Activated CD8-positive, alpha-beta T cell treated with anti-CD3 and anti-CD28 coated beads for 36 hours (primary cell): ENCODE data around the gene GNA12. TPM values are rescaled to one million over a fixed set of nuclear protein-coding genes. Genes with fewer than 3 reads are reported as not detected.

ENCODE experiments used
- ATAC-seq: fragments of 200-7000 bp; cut with Tn5 transposase; one replicate; pipeline ENCODE4 v1.10.0; 2021; ENCODE audit warnings: mild to moderate bottlenecking, moderate library complexity
- CTCF ChIA-PET: fragments of 350-600 bp; sonication (Branson Sonifier 250); formaldehyde crosslinking; loops from one replicate; lab custom pipeline; 2021; ENCODE audit warnings: antibody characterized with exemption; lab: Charles Lee
- POLR2A ChIA-PET: fragments of 350-600 bp; sonication (Branson Sonifier 250); formaldehyde crosslinking; loops from one replicate; lab custom pipeline; 2021; ENCODE audit warnings: antibody characterized with exemption; lab: Charles Lee
- DNase-seq: peaks from one replicate; pipeline ENCODE4 v3.0.0-alpha.2; 2020
- H3K27ac Mint-ChIP-seq: one replicate; pipeline ENCODE4 v1.8.0; 2021; ENCODE audit warnings: mild to moderate bottlenecking, mixed read lengths
- H3K27me3 Mint-ChIP-seq: one replicate; pipeline ENCODE4 v1.8.0; 2021; ENCODE audit warnings: mixed read lengths
- H3K36me3 Mint-ChIP-seq: one replicate; pipeline ENCODE4 v1.8.0; 2021; ENCODE audit warnings: low read depth, mixed read lengths
- H3K4me1 Mint-ChIP-seq: one replicate; pipeline ENCODE4 v1.8.0; 2021; ENCODE audit warnings: low read depth, mixed read lengths
- H3K4me3 Mint-ChIP-seq: one replicate; pipeline ENCODE4 v1.8.0; 2021; ENCODE audit warnings: mild to moderate bottlenecking, moderate library complexity, mixed read lengths
- H3K9me3 Mint-ChIP-seq: one replicate; pipeline ENCODE4 v1.8.0; 2021; ENCODE audit warnings: mixed read lengths
- CTCF ChIP-seq: fragments of 200-600 bp; IDR thresholded peaks from one replicate; pipeline ENCODE4 v1.8.0; 2022; ENCODE audit warnings: antibody characterized with exemption, mild to moderate bottlenecking
- intact Hi-C: fragments of 100-400 bp; cut with micrococcal nuclease; formaldehyde crosslinking; loops from one replicate; pipeline ENCODE4 v1.10.0; 2022
- total RNA-seq, 2 experiments: library from RNA; stranded (reverse); gene quantifications; one replicate each; pipeline ENCODE4 v1.2.3, GENCODE V29; 2021

GNA12 gene
- total RNA-seq, 2 experiments from 2014 or later, result 21.0 to 21.1 TPM

DNA sequence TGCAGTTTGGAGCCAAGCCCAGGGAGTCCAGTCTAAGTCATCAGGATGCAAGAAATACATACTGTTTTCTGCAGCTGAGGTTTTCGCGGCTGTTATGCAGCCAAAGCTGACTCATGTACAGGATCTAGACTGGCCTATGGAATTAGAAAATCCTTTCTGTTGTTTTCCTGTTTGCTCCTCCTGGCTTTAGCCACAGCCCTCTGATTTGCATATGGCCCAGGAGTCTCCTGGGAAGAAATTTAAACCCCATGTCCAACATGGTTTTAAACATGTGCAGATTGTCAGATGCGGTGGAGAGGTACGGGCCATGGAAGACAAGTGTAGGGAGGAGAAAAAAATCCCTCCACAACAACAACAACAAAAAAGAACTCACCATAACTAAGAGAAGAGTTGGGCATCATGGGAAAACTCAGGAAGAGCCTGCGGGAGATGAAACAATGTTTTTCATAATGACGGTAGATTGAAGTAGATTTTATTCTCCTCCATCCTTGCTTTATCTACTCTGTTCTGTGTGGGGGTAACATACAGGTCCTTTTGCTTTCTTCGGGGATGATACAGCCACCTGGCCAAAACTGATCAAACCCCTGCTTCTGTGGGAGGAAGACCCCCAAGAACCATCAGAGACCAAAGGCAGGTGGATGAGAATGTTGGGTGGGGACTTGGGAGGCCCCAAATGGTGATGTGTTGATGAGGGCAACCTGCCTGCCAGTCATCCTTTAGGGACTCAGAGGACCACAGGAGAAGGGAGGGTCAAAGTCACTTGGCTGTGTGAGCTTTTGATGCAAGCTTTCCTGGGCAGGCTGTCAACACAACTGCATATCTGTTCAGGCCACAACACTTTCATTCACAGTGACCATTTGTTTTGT lies 29.8 kb upstream of the GNA12 start:
- peak; percentile 35 for ATAC-seq
- Mint-ChIP-seq H3K4me3 (no peak overlapping the region), H3K27ac (peak overlapping the region; percentile 72), H3K4me1 (peaks cover 34% of the 10 kb centered on the region), H3K27me3 (no peaks in the 10 kb centered on the region), H3K9me3 (no peaks in the 10 kb centered on the region), H3K36me3 (no peaks in the 10 kb centered on the region)
- intact Hi-C loops, result no loop called here
- POLR2A ChIA-PET, result interaction anchor here (0.7 kb wide), 1 partner anchor 346 kb away, joined by 3 read pairs; no protein-coding TSS in a partner anchor
- CTCF ChIA-PET, result interaction anchor here (1.5 kb wide), 1 partner anchor 13 kb away, joined by 5 read pairs; no protein-coding TSS in a partner anchor
- no peak for TF ChIP-seq CTCF
- DNase-seq, result peak; percentile 21

- no peak for TF ChIP-seq CTCF
- no peak for ATAC-seq
- intact Hi-C loops, result no loop called here
- peaks cover 27% of the 10 kb centered on the region for H3K4me1 Mint-ChIP-seq
- H3K9me3 Mint-ChIP-seq, result no peaks in the 10 kb centered on the region
- no peaks in the 10 kb centered on the region for H3K27me3 Mint-ChIP-seq
- POLR2A ChIA-PET, result no interaction called here
- no peak overlapping the region for H3K4me3 Mint-ChIP-seq
- no peak for DNase-seq
- CTCF ChIA-PET, result no interaction called here
- no peaks in the 10 kb centered on the region for H3K36me3 Mint-ChIP-seq
- no peak overlapping the region for H3K27ac Mint-ChIP-seq
Observed at GRCh38 chr7:2873146-2873545, 29.0 kb upstream of the GNA12 start.

GRCh38 chr7:2872296-2872874 lies 28.3 kb upstream of the GNA12 start:
- no peaks in the 10 kb centered on the region for H3K27me3 Mint-ChIP-seq
- TF ChIP-seq CTCF, result no peak
- H3K27ac Mint-ChIP-seq, result no peak overlapping the region
- H3K9me3 Mint-ChIP-seq, result no peaks in the 10 kb centered on the region
- peaks cover 25% of the 10 kb centered on the region for H3K4me1 Mint-ChIP-seq
- H3K36me3 Mint-ChIP-seq, result no peaks in the 10 kb centered on the region
- ChIA-PET CTCF (no interaction called here), POLR2A (no interaction called here)
- ATAC-seq (no peak), DNase-seq (no peak)
- intact Hi-C loops, result no loop called here
- H3K4me3 Mint-ChIP-seq, result no peak overlapping the region

- TF ChIP-seq CTCF, result no peak
- H3K9me3 Mint-ChIP-seq, result no peaks in the 10 kb centered on the region
- ATAC-seq (peak; percentile 84), DNase-seq (peak; percentile 65)
- intact Hi-C loops, result no loop called here
- no peaks in the 10 kb centered on the region for H3K27me3 Mint-ChIP-seq
- ChIA-PET POLR2A (no interaction called here), CTCF (no interaction called here)
- no peaks in the 10 kb centered on the region for H3K36me3 Mint-ChIP-seq
- peak overlapping the region; percentile 20 for H3K4me3 Mint-ChIP-seq
- H3K27ac Mint-ChIP-seq, result peak overlapping the region; percentile 30
- H3K4me1 Mint-ChIP-seq, result peaks cover 25% of the 10 kb centered on the region
Observed at GRCh38 chr7:2870471-2870931, 26.4 kb upstream of the GNA12 start.

DNA sequence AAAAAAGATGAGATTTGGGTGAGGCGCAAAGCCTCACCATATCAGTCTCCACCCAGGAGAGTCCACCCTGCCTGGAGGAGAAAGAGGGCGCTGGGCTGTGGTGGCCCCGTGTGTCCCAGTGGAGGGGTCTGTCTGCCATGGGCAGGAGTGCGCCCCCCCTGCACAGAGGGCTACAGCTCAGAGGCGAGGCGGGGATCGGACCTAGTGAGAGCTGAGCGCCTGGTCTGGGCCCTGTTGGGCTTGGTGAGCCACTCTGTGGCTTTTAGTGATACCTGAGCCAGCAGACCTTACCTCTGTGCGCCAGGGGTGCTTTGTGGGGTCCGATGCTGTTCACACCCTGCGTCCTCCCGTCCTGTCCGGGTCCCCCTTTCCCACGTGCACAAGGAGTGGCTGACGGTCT lies 25.9 kb upstream of the GNA12 start:
- peaks cover 24% of the 10 kb centered on the region for H3K4me1 Mint-ChIP-seq
- H3K27me3 Mint-ChIP-seq, result no peaks in the 10 kb centered on the region
- CTCF ChIA-PET, result no interaction called here

More for the DNA sequence above, 25.9 kb upstream of the GNA12 start:
- H3K9me3 Mint-ChIP-seq, result no peaks in the 10 kb centered on the region
- H3K4me3 Mint-ChIP-seq, result no peak overlapping the region
- H3K27ac Mint-ChIP-seq, result peak overlapping the region; percentile 30
- no peaks in the 10 kb centered on the region for H3K36me3 Mint-ChIP-seq
- no peak for DNase-seq
- ATAC-seq, result no peak
- POLR2A ChIA-PET, result no interaction called here
- no peak for TF ChIP-seq CTCF
- intact Hi-C loops, result loop anchor here (10.0 kb wide), 1 partner anchor 195 kb away; no protein-coding TSS in a partner anchor
